ENCODE data around the gene SLCO2B1.

DNA sequence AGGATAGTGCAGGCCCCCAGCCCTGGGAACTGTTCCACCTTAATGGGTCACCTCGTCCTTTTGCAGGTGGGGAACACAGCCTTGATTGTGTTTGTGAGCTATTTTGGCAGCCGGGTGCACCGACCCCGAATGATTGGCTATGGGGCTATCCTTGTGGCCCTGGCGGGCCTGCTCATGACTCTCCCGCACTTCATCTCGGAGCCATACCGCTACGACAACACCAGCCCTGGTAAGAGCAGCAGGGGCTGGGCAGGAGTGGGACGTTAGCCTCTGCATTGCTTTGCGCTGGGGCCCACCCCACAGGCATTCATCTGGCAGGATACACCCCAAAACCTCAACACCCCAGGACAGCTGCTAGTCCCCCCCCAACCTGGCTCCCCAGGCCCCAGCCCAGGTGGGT is 14.8 kb downstream of the SLCO2B1 start:
- TF ChIP-seq FOXM1 (IDR thresholded peaks at IDR 0.05; ENCODE audit: borderline replicate concordance) (no peak), BHLHE40 (IDR thresholded peaks at IDR 0.05; ENCODE audit: borderline replicate concordance) (no peak), NFRKB (IDR thresholded peaks at IDR 0.05) (no peak), SUZ12 (IDR thresholded peaks at IDR 0.05) (no peak)
